ENCODE measurements around the gene TEX52.
A peak's percentile ranks its signal among the peaks of the same experiment; 100 is the strongest.

TEX52 gene

GRCh38 chr12:2826721-2827515, 29.9 kb downstream of the TEX52 start:
- no peak for DNase-seq

GRCh38 chr12:2826036-2826435, 30.8 kb downstream of the TEX52 start:
- no peak for DNase-seq

GRCh38 chr12:2825132-2825531, 31.7 kb downstream of the TEX52 start:
- no peak for DNase-seq

GRCh38 chr12:2824541-2824940, 32.3 kb downstream of the TEX52 start:
- DNase-seq, result no peak

GRCh38 chr12:2823483-2823882, 33.4 kb downstream of the TEX52 start:
- DNase-seq, result no peak

- no peak for DNase-seq
These were observed 36.4 kb downstream of the TEX52 start for GRCh38 chr12:2820432-2820831.

- DNase-seq, result no peak
These were observed 37.0 kb downstream of the TEX52 start for GRCh38 chr12:2819810-2820209.

GRCh38 chr12:2813214-2814185, 43.3 kb downstream of the TEX52 start:
- peak; percentile 48 for DNase-seq

- DNase-seq, result peak; percentile 100
These were observed 44.3 kb downstream of the TEX52 start, which contains the start of gene ITFG2 for GRCh38 chr12:2812290-2813213. Gene ITFG2 (plus strand): TSS chr12:2812668. CDS start chr12:2812761, 93 bp downstream.

GRCh38 chr12:2811801-2812200, 45.0 kb downstream of the TEX52 start:
- peak; percentile 31 for DNase-seq

- DNase-seq, result no peak
These were observed 50.1 kb downstream of the TEX52 start for GRCh38 chr12:2806700-2807099.

- DNase-seq, result no peak
These were observed 51.7 kb downstream of the TEX52 start for GRCh38 chr12:2805143-2805520.

GRCh38 chr12:2804393-2805142, 52.3 kb downstream of the TEX52 start:
- DNase-seq, result no peak

- no peak for DNase-seq
These were observed 53.0 kb downstream of the TEX52 start for GRCh38 chr12:2803635-2804392.

GRCh38 chr12:2801044-2801783, 55.6 kb downstream of the TEX52 start:
- DNase-seq, result no peak

- DNase-seq, result no peak
These were observed 56.7 kb downstream of the TEX52 start for GRCh38 chr12:2800046-2800570.
